HCT116 (cell line): ENCODE data around the gene BAIAP2.

ENCODE experiments used
- ATF3 ChIP-seq: IDR thresholded peaks from 2 replicates; pipeline ENCODE4 v1.6.1; 2012
- CEBPB ChIP-seq: IDR thresholded peaks from 2 replicates; pipeline ENCODE4 v1.6.1; 2012; ENCODE audit warnings: low read depth
- CTCF ChIP-seq, 3 experiments: fragments of 200-600 bp in 1 of 3; sonication (generic) in 1 of 3; IDR thresholded peaks in 2 of 3; conservative IDR thresholded peaks in 1 of 3; 2 replicates each; pipeline ENCODE4 v1.5.1; 2012 to 2017; ENCODE audit warnings: low read depth in 2 of 3, low read length in 2 of 3, antibody characterized with exemption in 1 of 3, borderline replicate concordance in 1 of 3, control low read depth in 1 of 3, mild to moderate bottlenecking in 1 of 3, mixed read lengths in 1 of 3, mixed run types in 1 of 3, moderate library complexity in 1 of 3; ENCODE audit not compliant: insufficient read depth in 1 of 3
- EZH2 ChIP-seq: fragments of 200-600 bp; sonication (generic); IDR thresholded peaks from 2 replicates; pipeline ENCODE4 v1.6.1; 2017; ENCODE audit warnings: antibody characterized with exemption, mixed run types
- POLR2A ChIP-seq: IDR thresholded peaks from 2 replicates; pipeline ENCODE4 v1.7.0; 2011; ENCODE audit warnings: borderline replicate concordance; ENCODE audit not compliant: insufficient read depth, insufficient read length; ENCODE audit errors: extremely low read depth
- POLR2AphosphoS5 ChIP-seq: IDR thresholded peaks from 2 replicates; pipeline ENCODE4 v1.6.1; 2011; ENCODE audit warnings: mild to moderate bottlenecking, low read depth, low read length, moderate library complexity
- SIN3A ChIP-seq: IDR thresholded peaks from 2 replicates; pipeline ENCODE4 v1.6.1; 2012; ENCODE audit warnings: low read depth
- SRF ChIP-seq: IDR thresholded peaks from 2 replicates; pipeline ENCODE4 v1.6.1; 2012; ENCODE audit warnings: low read depth
- ZBTB33 ChIP-seq: IDR thresholded peaks from 2 replicates; pipeline ENCODE4 v1.6.1; 2011; ENCODE audit warnings: mild to moderate bottlenecking, low read length, moderate library complexity; ENCODE audit not compliant: insufficient replicate concordance; ENCODE audit errors: extremely low read depth
- TF ChIP-seq, protein P1 (sequence below): IDR thresholded peaks from 2 replicates; pipeline ENCODE4 v1.6.1; 2012
- TF ChIP-seq, protein P2 (sequence below): IDR thresholded peaks from 2 replicates; pipeline ENCODE4 v1.6.1; 2012; ENCODE audit warnings: low read depth

GRCh38 chr17:81110488-81111040 is 75.6 kb downstream of the BAIAP2 start:
- TF ChIP-seq CTCF (IDR thresholded peaks at IDR 0.05 in 2 of 3, conservative IDR thresholded peaks at IDR 0.05 in 1 of 3; ENCODE audit: borderline replicate concordance in 1 of 3, insufficient read depth in 1 of 3, low read depth in 2 of 3, low read length in 2 of 3), result no peak
- TF ChIP-seq EZH2, result no peak
- TF ChIP-seq SRF, result no peak
- no peak for TF ChIP-seq CEBPB
- TF ChIP-seq, protein P1, sequence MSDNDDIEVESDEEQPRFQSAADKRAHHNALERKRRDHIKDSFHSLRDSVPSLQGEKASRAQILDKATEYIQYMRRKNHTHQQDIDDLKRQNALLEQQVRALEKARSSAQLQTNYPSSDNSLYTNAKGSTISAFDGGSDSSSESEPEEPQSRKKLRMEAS, result no peak
- TF ChIP-seq POLR2AphosphoS5, result no peak
- no peak for TF ChIP-seq ATF3
- TF ChIP-seq, protein P2, sequence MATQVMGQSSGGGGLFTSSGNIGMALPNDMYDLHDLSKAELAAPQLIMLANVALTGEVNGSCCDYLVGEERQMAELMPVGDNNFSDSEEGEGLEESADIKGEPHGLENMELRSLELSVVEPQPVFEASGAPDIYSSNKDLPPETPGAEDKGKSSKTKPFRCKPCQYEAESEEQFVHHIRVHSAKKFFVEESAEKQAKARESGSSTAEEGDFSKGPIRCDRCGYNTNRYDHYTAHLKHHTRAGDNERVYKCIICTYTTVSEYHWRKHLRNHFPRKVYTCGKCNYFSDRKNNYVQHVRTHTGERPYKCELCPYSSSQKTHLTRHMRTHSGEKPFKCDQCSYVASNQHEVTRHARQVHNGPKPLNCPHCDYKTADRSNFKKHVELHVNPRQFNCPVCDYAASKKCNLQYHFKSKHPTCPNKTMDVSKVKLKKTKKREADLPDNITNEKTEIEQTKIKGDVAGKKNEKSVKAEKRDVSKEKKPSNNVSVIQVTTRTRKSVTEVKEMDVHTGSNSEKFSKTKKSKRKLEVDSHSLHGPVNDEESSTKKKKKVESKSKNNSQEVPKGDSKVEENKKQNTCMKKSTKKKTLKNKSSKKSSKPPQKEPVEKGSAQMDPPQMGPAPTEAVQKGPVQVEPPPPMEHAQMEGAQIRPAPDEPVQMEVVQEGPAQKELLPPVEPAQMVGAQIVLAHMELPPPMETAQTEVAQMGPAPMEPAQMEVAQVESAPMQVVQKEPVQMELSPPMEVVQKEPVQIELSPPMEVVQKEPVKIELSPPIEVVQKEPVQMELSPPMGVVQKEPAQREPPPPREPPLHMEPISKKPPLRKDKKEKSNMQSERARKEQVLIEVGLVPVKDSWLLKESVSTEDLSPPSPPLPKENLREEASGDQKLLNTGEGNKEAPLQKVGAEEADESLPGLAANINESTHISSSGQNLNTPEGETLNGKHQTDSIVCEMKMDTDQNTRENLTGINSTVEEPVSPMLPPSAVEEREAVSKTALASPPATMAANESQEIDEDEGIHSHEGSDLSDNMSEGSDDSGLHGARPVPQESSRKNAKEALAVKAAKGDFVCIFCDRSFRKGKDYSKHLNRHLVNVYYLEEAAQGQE, result no peak
- TF ChIP-seq POLR2A, result no peak
- no peak for TF ChIP-seq SIN3A
- TF ChIP-seq ZBTB33, result no peak
